H9 (cell line): Measurements from ENCODE around the gene NCOA1. TPM values are rescaled to one million over a fixed set of nuclear protein-coding genes. Genes with fewer than 3 reads are reported as not detected.

Experiments
- DNase-seq: peaks from one replicate; pipeline ENCODE4 v3.0.0-alpha.2; 2017
- H2AFZ ChIP-seq: one replicate; pipeline ENCODE4 v1.6.1; 2013; ENCODE audit warnings: mild to moderate bottlenecking, low read length, control low read depth, moderate library complexity
- H2AK5ac ChIP-seq: 2 replicates; pipeline ENCODE4 v1.6.1; 2013; ENCODE audit warnings: low read length, control low read depth, mixed read lengths; ENCODE audit not compliant: insufficient read length
- H2BK120ac ChIP-seq: one replicate; pipeline ENCODE4 v1.6.1; 2013; ENCODE audit warnings: low read depth, mild to moderate bottlenecking, low read length, control low read depth, inconsistent platforms; ENCODE audit not compliant: poor library complexity, severe bottlenecking
- H2BK12ac ChIP-seq: 2 replicates; pipeline ENCODE4 v1.6.1; 2013; ENCODE audit warnings: low read length, control low read depth, mixed read lengths, low read depth; ENCODE audit not compliant: insufficient read length
- H2BK15ac ChIP-seq: 2 replicates; pipeline ENCODE4 v1.6.1; 2013; ENCODE audit warnings: low read depth, low read length, control low read depth
- H2BK20ac ChIP-seq: one replicate; pipeline ENCODE4 v1.6.1; 2013; ENCODE audit warnings: low read depth, mild to moderate bottlenecking, low read length, control low read depth, inconsistent platforms; ENCODE audit not compliant: poor library complexity, severe bottlenecking
- H2BK5ac ChIP-seq: 2 replicates; pipeline ENCODE4 v1.6.1; 2013; ENCODE audit warnings: low read length, control low read depth, mixed read lengths; ENCODE audit not compliant: insufficient read length
- H3K14ac ChIP-seq: 2 replicates; pipeline ENCODE4 v1.6.1; 2013; ENCODE audit warnings: low read length, control low read depth; ENCODE audit not compliant: insufficient read depth
- H3K18ac ChIP-seq: 2 replicates; pipeline ENCODE4 v1.6.1; 2013; ENCODE audit warnings: low read depth, mild to moderate bottlenecking, mixed read lengths, low read length, control low read depth; ENCODE audit not compliant: insufficient read length
- H3K23ac ChIP-seq: 2 replicates; pipeline ENCODE4 v1.6.1; 2013; ENCODE audit warnings: low read length, control low read depth, mixed read lengths, low read depth; ENCODE audit not compliant: insufficient read length
- H3K23me2 ChIP-seq: 2 replicates; pipeline ENCODE4 v1.6.1; 2013; ENCODE audit warnings: low read depth, mild to moderate bottlenecking, mixed read lengths, low read length, control low read depth; ENCODE audit not compliant: insufficient read length, poor library complexity, severe bottlenecking
- H3K27ac ChIP-seq: 2 replicates; pipeline ENCODE4 v1.5.1; 2013; ENCODE audit warnings: low read length, control low read depth, mixed read lengths, low read depth; ENCODE audit not compliant: insufficient read length
- H3K27me3 ChIP-seq: 2 replicates; pipeline ENCODE4 v1.6.1; 2013; ENCODE audit warnings: low read length, control low read depth, inconsistent platforms; ENCODE audit not compliant: insufficient read depth
- H3K4ac ChIP-seq: 2 replicates; pipeline ENCODE4 v1.6.1; 2013; ENCODE audit warnings: low read depth, mild to moderate bottlenecking, control low read depth, inconsistent platforms, low read length, moderate library complexity
- H3K4me1 ChIP-seq: 2 replicates; pipeline ENCODE4 v1.6.1; 2013; ENCODE audit warnings: low read length, control low read depth, inconsistent platforms; ENCODE audit not compliant: insufficient read depth
- H3K4me2 ChIP-seq: 2 replicates; pipeline ENCODE4 v1.6.1; 2013; ENCODE audit warnings: low read length, control low read depth, mixed read lengths; ENCODE audit not compliant: insufficient read length, insufficient read depth
- H3K56ac ChIP-seq: 2 replicates; pipeline ENCODE4 v1.6.1; 2013; ENCODE audit warnings: low read depth, mild to moderate bottlenecking, mixed read lengths, low read length, control low read depth; ENCODE audit not compliant: insufficient read length
- H3K79me1 ChIP-seq: 2 replicates; pipeline ENCODE4 v1.6.1; 2013; ENCODE audit warnings: low read depth, mild to moderate bottlenecking, moderate library complexity, low read length, control low read depth, inconsistent platforms; ENCODE audit not compliant: insufficient read depth, poor library complexity, severe bottlenecking
- H3K79me2 ChIP-seq: 2 replicates; pipeline ENCODE4 v1.6.1; 2013; ENCODE audit warnings: low read length, control low read depth, inconsistent platforms; ENCODE audit not compliant: insufficient read depth
- H3K9ac ChIP-seq: 2 replicates; pipeline ENCODE4 v1.6.1; 2013; ENCODE audit warnings: low read length, control low read depth, mixed read lengths; ENCODE audit not compliant: insufficient read length; ENCODE audit errors: extremely low read depth
- H3K9me3 ChIP-seq: one replicate; pipeline ENCODE4 v1.6.1; 2013; ENCODE audit warnings: low read depth, low read length, inconsistent platforms; ENCODE audit not compliant: control insufficient read depth
- H3T11ph ChIP-seq: one replicate; pipeline ENCODE4 v1.6.1; 2013; ENCODE audit warnings: mild to moderate bottlenecking, low read length, control low read depth, inconsistent platforms
- H4K20me1 ChIP-seq: one replicate; pipeline ENCODE4 v1.6.1; 2013; ENCODE audit not compliant: control insufficient read depth, insufficient read length, insufficient read depth
- H4K5ac ChIP-seq: 2 replicates; pipeline ENCODE4 v1.6.1; 2013; ENCODE audit warnings: low read depth, mild to moderate bottlenecking, mixed read lengths, low read length, control low read depth; ENCODE audit not compliant: insufficient read length
- H4K8ac ChIP-seq: replicated peaks from 2 replicates; pipeline ENCODE4 v1.6.1; 2013; ENCODE audit warnings: low read length, control low read depth, mixed read lengths, low read depth; ENCODE audit not compliant: insufficient read length
- H4K91ac ChIP-seq: 2 replicates; pipeline ENCODE4 v1.6.1; 2013; ENCODE audit warnings: low read depth, mild to moderate bottlenecking, moderate library complexity, mixed read lengths, low read length, control low read depth; ENCODE audit not compliant: insufficient read length
- H3K27ac Mint-ChIP-seq, 3 experiments: 2 replicates in 2 of 3; 3 replicates in 1 of 3; pipeline ENCODE4 v1.8.0; 2020 to 2021; ENCODE audit warnings: mixed read lengths in 3 of 3, mild to moderate bottlenecking in 1 of 3, moderate library complexity in 1 of 3
- H3K27me3 Mint-ChIP-seq: 2 replicates; pipeline ENCODE4 v1.8.0; 2021; ENCODE audit warnings: low read depth, mild to moderate bottlenecking, moderate library complexity, mixed read lengths
- H3K36me3 Mint-ChIP-seq, 3 experiments: 2 replicates in 2 of 3; 3 replicates in 1 of 3; pipeline ENCODE4 v1.8.0; 2020 to 2021; ENCODE audit warnings: low read depth in 3 of 3, mixed read lengths in 3 of 3; ENCODE audit not compliant: insufficient read depth in 1 of 3
- H3K4me1 Mint-ChIP-seq, 2 experiments: 2 replicates each; pipeline ENCODE4 v1.8.0; 2020; ENCODE audit warnings: mixed read lengths in 2 of 2
- H3K4me3 Mint-ChIP-seq, 2 experiments: 2 replicates in 1 of 2; 3 replicates in 1 of 2; pipeline ENCODE4 v1.8.0; 2020 to 2021; ENCODE audit warnings: mild to moderate bottlenecking in 2 of 2, mixed read lengths in 2 of 2, moderate library complexity in 1 of 2
- H3K9me3 Mint-ChIP-seq, 2 experiments: 2 replicates in 1 of 2; 3 replicates in 1 of 2; pipeline ENCODE4 v1.8.0; 2020; ENCODE audit warnings: mild to moderate bottlenecking in 2 of 2, mixed read lengths in 2 of 2, moderate library complexity in 1 of 2
- CTCF ChIP-seq: fragments of 200-600 bp; sonication (generic); conservative IDR thresholded peaks from 3 replicates; pipeline ENCODE4 v1.8.0; 2021; ENCODE audit warnings: antibody characterized with exemption, mild to moderate bottlenecking
- WGBS: extraction: QIAGEN DNeasy Blood & Tissue Kit; methylation state at CpG from one replicate; pipeline ENCODE4 v1.1.7; 2013; ENCODE audit warnings: missing lambda C conversion rate, low lambda C conversion rate, mixed read lengths; ENCODE audit not compliant: insufficient read length; ENCODE audit errors: extremely low coverage; 5-methylcytosine and 5-hydroxymethylcytosine counted together
- total RNA-seq: library from RNA; stranded (reverse); gene quantifications from 2 replicates; pipeline ENCODE4 v1.2.1, GENCODE V29; 2021

The NCOA1 gene
- total RNA-seq, 1 experiment from 2014 or later = 14.8 TPM

DNA sequence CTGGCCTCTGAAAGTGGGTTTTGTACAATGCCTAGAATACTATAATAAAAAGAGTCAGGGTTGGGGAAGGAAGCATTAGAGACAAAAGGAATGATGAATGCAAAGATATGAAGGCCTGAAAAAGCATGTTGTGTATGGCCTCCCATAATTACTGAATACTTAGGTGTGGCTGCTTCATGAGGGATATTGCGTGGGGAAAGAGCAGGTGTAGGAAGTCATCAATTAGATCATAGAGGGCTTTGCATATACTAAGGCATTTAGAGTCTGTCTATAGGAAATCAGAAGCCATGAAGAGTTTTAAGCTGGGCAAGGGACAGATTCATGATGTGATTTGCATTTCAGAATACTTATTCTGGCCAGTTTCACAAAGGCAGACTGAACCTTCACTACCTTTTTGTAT lies 48.2 kb downstream of the NCOA1 start:
- H3K4me3 Mint-ChIP-seq = no peak overlapping the region
- Histone ChIP-seq H3K27me3 (no peaks in the 10 kb centered on the region), H4K20me1 (no peaks in the 10 kb centered on the region), H3K79me1 (no peaks in the 10 kb centered on the region), H3K9ac (no peak overlapping the region), H3K27ac (no peak overlapping the region), H3K56ac (no peak overlapping the region), H3K14ac (no peak overlapping the region), H3K23me2 (no peaks in the 10 kb centered on the region), H3K23ac (no peak overlapping the region), H2BK15ac (no peak overlapping the region), H2AFZ (no peak overlapping the region), H3K79me2 (no peaks in the 10 kb centered on the region), H4K91ac (no peak overlapping the region), H2AK5ac (no peak overlapping the region), H4K8ac (no peak overlapping the region), H3T11ph (no peak overlapping the region), H2BK12ac (no peak overlapping the region), H2BK5ac (no peak overlapping the region), H3K4me2 (no peak overlapping the region), H3K18ac (no peak overlapping the region), H2BK120ac (no peak overlapping the region), H2BK20ac (no peak overlapping the region), H3K4me1 (no peaks in the 10 kb centered on the region), H3K9me3 (no peaks in the 10 kb centered on the region), H4K5ac (no peak overlapping the region), H3K4ac (no peak overlapping the region)
- no peak overlapping the region for H3K27ac Mint-ChIP-seq
- H3K36me3 Mint-ChIP-seq = peaks cover 3 to 16% (median 9%) of the 10 kb centered on the region in 3 experiments; a peak in 6 of 7 replicates
- no peaks in the 10 kb centered on the region for H3K4me1 Mint-ChIP-seq
- H3K9me3 Mint-ChIP-seq = peaks cover 13 to 27% of the 10 kb centered on the region in 2 experiments
- no peak for DNase-seq
- no peak for TF ChIP-seq CTCF
- H3K27me3 Mint-ChIP-seq = no peaks in the 10 kb centered on the region
- WGBS = no CpG with 5 or more reads among the region's 1 CpG
